ENCODE results near the gene PRPF40A.

- TF ChIP-seq POLR2A (IDR thresholded peaks at IDR 0.05; ENCODE audit: low read length), result no peak
- no peak for TF ChIP-seq GATA1 (IDR thresholded peaks at IDR 0.05; ENCODE audit: low read depth, low read length)
Observed at GRCh38 chr2:152647552-152647951, 69.7 kb downstream of the PRPF40A start.

Measured in erythroblast (primary cell).